Activated gamma-delta T cell (primary cell): ENCODE data around the gene FAM53B.

Source experiments
- DNase-seq: peaks from one replicate; lab custom pipeline; 2025; lab: John Stamatoyannopoulos, UW

The FAM53B gene

GRCh38 chr10:124678557-124679240 is 65.5 kb downstream of the FAM53B start:
- no peak for DNase-seq

GRCh38 chr10:124677749-124678556 is 66.2 kb downstream of the FAM53B start:
- DNase-seq, result no peak

- DNase-seq, result no peak
Measured at GRCh38 chr10:124677293-124677699, 66.9 kb downstream of the FAM53B start.

GRCh38 chr10:124676416-124677062 is 67.6 kb downstream of the FAM53B start:
- DNase-seq, result no peak

- no peak for DNase-seq
Measured at GRCh38 chr10:124675824-124676223, 68.4 kb downstream of the FAM53B start.

GRCh38 chr10:124675261-124675660 is 68.9 kb downstream of the FAM53B start:
- DNase-seq, result no peak

GRCh38 chr10:124674768-124675222 is 69.4 kb downstream of the FAM53B start:
- no peak for DNase-seq

GRCh38 chr10:124672181-124672638 is 72.0 kb downstream of the FAM53B start:
- no peak for DNase-seq

- DNase-seq, result no peak
Measured at GRCh38 chr10:124671486-124672075, 72.6 kb downstream of the FAM53B start.

- peak; percentile 21 for DNase-seq
Measured at GRCh38 chr10:124670849-124671248, 73.3 kb downstream of the FAM53B start.

GRCh38 chr10:124669824-124670654 is 74.1 kb downstream of the FAM53B start:
- DNase-seq, result no peak

- no peak for DNase-seq
Measured at GRCh38 chr10:124669141-124669823, 74.9 kb downstream of the FAM53B start.

GRCh38 chr10:124668517-124669051 is 75.6 kb downstream of the FAM53B start:
- DNase-seq, result no peak

GRCh38 chr10:124667425-124668345 is 76.5 kb downstream of the FAM53B start:
- no peak for DNase-seq

GRCh38 chr10:124666494-124666893 is 77.7 kb downstream of the FAM53B start:
- DNase-seq, result no peak

- no peak for DNase-seq
Measured at GRCh38 chr10:124665980-124666379, 78.2 kb downstream of the FAM53B start.

GRCh38 chr10:124665558-124665957 is 78.6 kb downstream of the FAM53B start:
- no peak for DNase-seq

GRCh38 chr10:124665091-124665490 is 79.1 kb downstream of the FAM53B start:
- no peak for DNase-seq

- no peak for DNase-seq
Measured at GRCh38 chr10:124663766-124664360, 80.3 kb downstream of the FAM53B start.
